C4-2B (cell line): ENCODE measurements around the gene ZNF496.

ENCODE experiments used
- CTCF ChIP-seq: fragments of 450-650 bp; conservative IDR thresholded peaks from 2 replicates; pipeline ENCODE4 v1.5.1; 2017; ENCODE audit warnings: mild to moderate bottlenecking
- ZFX ChIP-seq: fragments of 450-650 bp; IDR thresholded peaks from 2 replicates; pipeline ENCODE4 v1.6.1; 2017

- TF ChIP-seq CTCF (no peak), ZFX (no peak)
These were observed 2.9 kb upstream of the ZNF496 start for GRCh38 chr1:247334378-247335133.
